ENCODE results near the gene GABRB1.

GABRB1 gene

DNA sequence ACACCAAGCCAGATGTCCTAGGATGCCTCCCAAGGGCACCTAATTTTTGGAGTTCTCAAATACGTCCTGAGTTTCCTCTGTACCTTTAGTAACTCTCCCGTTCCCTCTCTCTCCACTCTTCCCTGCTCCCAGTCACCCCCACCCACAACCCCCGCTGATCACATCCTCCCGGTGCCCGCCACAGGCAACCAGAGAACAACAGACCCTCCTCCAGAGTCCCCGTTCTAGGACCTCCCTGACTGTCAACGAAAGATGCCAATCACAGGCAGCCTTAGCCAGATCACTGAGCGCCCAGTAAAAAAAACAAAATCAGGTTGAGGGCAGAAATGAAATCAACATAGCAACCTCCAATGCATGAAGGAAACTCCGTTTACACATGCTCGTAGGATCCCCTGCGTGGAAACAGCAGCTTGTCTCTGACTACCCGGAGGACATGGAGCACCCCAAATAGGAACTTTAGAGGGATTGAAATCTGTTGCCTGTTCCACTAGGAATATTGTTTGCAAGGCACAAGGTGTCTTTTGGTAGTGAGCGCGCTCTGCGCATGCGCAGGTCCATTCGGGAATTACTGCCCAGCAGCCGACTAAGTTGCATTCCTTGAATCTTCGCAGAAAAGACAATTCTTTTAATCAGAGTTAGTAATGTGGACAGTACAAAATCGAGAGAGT, at the start of gene GABRB1:
GABRB1 (plus strand) TSS at position 557 of the 668 bp plus-strand sequence.
- peak; percentile 14 for DNase-seq

DNA sequence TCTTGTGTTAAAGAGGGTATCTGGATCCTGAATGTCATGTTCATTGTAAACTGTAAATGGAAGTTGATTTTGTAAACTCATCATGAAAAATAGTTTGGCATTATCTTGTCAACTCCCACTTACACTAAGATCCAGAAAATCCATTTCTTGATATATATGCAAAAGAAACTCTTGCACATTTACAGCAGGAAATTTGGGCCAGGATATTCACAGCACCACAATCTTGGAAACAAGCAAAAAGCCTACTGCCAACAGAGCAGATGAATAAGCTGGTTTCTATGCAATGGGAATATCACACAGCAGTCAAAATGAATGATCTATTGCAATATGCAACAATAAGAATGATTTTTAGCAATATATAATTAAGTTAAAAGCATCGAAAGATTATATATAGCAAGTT, 46.6 kb upstream of the GABRB1 start:
- DNase-seq: no peak

DNA sequence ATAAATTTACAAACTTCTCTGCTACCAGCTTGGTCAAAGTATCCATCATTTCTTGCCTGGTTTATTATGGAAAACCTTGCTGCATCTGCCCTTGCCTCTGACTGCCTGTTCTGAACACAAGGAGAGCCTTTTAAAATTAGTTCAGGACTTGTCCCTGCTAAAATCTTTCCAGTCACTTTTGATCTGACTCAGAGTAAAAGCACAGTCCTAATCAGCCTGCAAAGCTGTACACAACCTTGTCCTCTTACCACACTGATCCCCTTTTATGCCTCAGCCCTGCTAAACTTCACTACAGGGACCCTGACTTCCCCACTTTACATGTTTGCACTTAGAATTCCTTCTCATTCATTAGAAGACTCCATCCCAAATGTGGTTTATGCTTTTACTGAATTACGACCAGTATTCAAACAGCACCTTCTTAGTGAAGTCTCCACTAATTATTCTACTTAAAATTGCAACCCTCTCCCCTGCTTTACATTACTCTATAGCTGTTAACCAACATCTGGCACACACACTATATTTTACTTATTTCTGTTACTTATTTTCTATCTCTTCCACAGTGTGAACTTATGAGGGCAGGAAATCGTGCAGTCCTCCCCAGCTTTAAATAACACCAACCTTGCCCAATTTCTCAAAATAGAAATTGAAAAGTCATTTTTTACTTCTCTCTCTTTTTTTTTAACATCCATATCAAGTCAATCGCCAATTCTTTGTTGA, 44.3 kb upstream of the GABRB1 start:
- DNase-seq: no peak

DNA sequence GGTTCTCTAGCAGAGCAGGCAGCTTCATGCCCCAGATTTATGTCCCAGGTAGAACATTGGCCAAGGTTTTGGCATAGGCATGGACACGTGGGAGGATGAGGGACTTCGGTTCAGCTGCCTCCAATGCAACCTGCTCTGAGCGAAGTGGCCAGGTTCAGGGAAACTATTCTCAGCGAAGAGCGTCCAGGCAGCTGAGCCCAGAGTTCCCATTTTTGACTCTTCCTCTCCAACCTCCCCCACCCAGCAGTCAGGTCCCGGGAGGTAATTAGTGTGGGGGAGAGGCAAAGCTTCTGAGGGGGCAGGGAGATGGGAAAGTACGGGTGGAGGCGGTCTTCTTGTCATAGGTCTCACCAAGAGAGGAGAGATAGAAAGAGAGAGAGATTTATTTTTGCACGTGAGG, 39.0 kb upstream of the GABRB1 start:
- no peak for DNase-seq

DNA sequence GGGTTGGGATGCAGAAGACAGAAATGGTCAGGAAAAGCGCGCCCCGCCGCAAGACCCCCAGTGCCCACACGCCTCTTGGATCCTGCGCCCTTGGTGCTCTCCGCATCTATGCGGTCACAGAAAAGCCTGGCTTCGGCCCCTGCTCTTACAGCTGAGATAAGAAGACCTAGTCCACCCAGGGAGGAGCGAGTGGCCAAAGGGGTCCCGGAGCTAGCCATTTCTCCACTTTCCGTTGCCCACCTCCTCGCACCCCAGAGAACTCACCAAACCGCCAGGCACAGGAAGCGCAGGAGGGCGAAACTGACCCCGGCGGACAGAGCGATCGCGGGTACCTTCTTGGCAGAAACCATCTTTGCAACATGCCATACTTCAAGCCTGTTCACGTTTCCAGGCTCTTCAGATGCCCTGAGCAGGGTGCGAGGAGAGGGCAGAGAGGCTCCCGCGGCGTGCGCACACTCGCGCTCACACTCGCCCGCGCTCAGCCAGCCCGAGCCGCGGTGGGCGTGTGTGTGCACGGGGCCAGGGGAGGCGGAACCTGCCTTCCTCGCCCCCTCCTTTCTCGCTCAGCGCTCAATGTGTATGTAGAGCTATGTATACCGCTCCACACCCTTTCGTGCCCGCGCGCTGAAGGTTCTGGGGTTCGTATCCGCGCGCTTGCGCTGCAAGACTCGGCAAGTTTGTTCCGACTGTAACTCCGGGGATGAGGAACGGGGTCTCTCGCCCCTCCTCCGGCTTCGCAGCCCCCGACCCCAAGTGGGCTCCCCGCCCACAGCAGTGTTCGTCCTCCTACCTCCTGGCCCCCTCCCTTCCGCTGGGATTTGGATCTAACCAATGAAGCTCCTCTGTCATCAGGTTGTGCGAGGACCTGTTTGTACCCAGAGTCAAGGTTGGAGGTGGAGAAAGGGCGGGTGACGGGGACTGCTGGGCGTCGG, 38.0 kb upstream of the GABRB1 start, which contains the start of gene GABRA4:
GABRA4 (minus strand) TSS at position 507 of the 932 bp plus-strand sequence; CDS start at position 350, 157 bp downstream.
- DNase-seq: no peak

DNA sequence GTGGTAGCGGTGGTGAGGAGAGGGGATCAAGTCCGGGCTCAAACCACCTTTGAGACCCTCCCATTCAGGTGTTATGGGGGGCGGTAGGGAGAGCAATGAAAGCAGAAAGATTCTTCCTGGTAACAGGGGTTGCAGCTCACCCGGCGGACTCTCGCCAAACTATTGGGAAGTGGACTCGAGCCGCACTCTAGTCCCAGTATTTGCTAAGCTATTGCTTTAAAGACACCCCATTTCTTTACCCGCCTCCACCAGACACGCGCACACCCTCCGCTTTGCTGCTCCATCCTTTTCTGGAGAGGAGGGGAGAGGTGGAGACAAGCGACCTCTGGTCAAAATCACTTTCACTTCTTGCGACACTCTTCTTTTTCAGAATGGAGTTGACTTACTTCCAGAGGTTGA, 37.4 kb upstream of the GABRB1 start:
- no peak for DNase-seq

DNA sequence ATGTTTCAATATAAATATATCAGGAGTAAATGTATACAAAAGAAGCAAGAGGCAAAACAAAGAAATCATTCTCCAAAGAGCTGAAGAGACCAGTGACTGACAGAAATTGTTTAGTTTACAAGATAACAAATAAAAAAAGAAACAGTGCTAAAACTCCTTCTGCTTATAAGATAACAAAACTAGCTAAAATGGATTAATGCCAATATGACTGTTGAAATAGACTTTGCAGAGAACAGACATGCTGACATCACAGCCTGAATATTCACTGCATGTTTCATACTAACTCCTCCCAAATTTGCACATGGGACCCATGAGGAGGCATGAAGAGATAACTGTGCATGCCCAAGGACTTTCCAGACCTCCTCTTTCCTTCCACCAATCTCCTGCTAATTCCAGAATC, 31.8 kb upstream of the GABRB1 start:
- DNase-seq: no peak

DNA sequence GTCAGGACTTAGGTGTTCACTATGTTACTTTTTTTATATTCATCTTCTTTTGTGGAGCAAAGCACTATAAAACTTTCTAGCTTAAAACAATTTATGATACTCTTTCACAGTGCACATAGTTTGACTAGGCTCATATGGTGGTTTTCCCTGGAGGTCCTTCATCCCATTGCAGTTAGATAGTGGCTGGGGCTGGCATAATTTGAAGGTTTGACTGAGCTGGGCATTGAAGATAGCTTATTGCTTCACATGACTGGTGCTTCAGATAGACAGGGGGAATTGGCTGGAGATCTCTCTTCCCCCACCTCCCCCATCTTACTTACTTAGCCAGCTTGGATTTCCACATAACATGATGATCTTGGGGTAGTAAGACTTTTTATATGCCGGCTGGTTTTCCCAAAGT, 31.0 kb upstream of the GABRB1 start:
- DNase-seq: no peak

DNA sequence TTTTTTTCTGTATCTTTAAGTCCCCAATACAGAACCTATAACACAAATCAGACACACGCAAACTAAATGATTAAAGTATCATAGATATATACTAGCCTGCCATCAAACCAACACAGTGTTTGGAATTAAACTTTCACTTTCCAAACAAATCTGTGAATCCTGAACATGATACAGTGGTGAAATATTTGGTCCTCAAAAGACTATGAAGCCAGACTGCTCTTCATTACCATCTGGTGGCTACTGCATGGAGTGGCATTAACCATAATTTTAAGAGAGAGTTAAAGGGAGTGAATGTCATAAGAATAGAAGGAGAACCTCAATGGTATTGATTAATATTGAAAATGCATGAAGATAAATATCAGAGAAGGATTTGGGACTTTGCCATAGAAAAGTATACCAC, 28.8 kb upstream of the GABRB1 start:
- DNase-seq: no peak

DNA sequence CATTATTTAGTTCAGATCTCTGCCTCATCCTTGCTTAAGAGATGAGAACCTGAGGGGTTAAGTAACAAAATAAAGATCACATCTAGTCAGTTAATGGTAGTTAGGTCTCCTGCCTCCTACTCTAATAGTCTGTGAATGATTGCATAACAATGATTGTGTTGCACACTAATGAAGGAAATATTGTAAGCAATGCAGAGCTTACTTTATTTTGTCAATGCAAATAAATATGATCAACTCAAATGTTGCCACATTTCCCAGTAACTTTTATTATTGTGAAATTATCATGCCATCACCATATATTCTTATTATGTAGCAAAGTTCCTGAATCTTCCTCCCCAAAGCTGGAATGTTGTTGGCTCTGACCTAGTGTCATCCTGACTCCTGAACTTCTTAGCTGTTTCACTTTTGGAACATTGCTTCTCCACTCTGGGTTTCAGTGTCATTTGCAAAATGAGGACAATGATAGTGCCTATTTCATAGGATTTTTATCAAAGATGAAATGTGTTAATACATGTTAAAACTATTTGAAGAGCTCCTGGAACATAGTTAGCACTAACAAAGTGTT, 20.9 kb upstream of the GABRB1 start:
- DNase-seq: no peak

DNA sequence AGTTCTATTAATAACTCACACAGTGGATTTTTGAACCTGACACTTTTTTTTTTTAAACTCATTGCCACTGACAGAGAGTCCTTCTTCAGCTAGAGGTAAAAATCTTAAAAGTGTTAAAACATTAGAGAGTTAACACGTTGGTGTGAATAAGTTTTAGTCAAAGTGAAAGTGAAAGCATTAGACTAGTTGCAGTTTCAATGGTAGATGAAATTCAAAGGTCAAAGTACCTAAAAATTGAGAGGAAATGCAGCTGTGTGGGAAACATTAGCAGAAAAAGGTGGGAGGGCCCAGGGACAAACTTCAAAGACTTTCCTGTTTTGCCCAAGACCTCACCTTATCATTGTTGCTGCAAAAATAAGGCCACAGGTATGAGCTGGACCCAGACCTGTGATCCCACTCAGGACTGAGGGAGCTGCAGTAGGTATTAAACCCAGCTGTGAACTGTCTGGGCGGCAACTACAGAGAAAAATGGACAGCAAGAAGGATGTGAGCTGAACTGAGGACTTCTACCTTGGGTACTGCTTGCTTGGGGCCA, 20.4 kb upstream of the GABRB1 start:
- DNase-seq: peak; percentile 43

DNA sequence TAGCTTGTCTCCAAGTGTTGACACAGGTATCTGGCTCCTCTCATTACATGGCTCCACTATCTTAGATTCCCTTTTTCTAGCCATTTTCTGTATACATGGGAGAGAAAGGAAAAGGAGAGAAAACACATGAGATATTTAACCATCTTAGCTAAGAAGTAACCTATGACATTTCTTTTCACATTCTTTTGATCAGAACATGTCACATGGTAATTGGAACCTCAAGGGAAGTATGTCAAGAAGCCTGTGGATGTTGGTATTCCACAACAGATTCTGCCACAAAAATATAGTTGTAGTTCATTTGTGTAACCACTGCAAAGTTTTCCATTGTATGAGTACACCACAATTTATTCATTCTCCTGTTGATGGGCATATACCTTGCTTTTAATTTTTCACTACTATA, 18.7 kb upstream of the GABRB1 start:
- no peak for DNase-seq

DNA sequence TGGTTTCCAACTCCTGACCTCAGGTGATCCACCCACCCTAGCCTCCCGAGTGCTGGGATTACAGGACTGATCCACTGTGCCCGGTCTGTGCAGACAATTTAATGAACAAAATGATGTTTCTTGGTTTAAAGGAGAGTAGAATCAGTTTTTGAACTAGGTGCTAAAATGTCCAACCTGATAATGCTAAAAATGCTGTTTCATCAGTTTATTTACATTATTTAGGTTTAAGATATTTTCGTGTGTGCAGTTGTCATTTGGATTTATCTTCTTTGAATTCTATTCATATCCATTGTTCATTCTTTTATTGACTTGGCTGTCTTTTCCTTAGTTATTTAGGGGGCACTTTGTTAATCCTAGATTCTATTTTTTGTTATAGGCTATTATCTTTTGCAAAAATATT, 18.0 kb upstream of the GABRB1 start:
- DNase-seq: no peak

DNA sequence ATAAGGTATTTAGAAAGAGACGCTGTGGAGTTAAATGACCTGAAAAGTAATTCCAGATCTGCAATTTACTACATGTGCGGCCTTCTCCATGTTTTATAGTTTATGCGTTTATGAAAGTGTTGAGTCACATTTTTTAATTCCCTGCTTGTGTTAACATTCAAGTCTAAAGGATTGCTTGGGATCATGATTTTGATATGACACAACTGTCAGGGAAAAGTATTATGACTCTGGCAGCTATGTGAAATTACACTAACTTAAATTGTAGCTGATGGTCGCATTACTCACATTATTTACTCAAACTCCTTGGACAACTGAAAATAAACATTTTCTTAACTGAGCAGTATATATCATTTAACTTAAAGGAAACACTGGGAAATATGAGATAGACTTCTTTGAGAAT, 14.3 kb upstream of the GABRB1 start:
- DNase-seq: no peak

DNA sequence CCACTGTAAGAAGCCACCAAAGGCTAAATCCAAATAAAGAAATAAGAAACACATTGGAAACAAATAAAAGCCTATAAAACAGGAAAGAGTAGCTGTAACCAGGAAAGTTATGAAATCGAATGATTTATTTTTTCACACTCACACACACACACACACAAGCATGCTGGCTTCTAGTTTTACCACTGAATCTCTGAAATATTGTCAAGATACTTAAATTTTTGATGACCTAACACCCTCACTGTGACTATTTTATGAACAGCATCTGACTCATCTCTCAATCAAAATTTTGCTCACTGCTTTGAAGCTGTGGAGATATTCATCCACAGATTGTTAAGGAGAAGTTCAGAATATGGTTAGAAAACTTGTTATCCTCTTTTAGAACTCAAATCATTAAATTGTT, 13.9 kb upstream of the GABRB1 start:
- no peak for DNase-seq

DNA sequence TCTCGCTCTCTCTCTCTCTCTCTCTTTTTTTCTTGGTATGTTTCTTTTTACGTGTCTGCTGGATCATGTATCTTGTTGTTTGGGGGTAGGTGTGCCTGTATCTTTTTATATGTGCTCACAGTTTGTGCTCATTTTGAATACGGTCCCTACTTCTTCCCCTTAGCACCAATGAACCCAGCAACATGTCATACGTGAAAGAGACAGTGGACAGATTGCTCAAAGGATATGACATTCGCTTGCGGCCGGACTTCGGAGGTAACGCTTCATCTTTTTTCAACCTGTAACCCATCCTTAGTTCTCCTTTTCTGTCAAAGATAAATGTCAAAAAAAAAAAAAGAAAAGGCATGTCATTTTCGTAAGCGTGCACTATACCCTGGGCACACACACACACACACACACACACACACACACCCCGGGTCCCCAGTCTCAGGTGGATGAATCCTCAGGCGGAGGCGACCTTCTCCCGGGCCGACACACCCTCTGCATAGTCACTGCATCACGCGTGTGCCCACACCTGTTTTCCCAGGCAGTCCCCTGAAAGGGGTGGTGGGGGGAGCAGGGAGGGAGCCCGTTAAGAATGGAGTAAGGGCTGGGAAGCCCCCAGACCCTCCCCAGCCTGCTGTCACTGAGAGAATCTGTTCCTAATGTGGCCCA, 511 bp downstream of the GABRB1 start:
- peak; percentile 2 for DNase-seq

DNA sequence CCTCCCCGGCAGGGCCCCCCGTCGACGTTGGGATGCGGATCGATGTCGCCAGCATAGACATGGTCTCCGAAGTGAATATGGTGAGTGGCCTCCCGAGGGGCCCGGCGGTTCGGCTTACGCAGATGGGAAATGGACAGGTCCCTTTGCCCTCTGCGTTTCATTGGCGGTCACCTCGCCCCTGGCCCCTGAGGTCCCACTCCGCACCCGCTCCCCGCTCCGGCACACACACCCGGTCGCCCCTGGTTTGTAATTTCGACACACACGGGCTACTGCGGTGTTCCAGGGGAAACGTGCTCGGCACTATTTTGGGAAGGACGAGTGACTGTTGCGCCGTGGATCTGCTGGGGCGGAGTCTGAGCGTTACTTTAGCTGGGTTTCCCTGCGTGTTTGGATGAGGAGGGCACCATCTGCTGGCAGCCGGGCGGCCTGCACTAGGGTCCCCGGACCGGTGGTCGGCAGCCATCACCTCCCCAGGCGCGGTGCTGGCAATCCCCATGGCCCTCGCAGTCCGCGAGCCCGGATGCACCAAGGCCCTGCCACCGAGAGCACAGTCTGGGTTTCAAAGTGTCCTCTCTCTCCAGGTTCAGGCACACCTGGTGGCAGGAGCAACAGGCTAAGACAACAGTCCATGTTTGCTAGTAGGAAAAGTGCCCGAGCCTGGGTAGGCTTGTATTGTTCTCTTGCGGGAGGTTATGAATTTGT, 1.2 kb downstream of the GABRB1 start:
- DNase-seq: peak; percentile 55

DNA sequence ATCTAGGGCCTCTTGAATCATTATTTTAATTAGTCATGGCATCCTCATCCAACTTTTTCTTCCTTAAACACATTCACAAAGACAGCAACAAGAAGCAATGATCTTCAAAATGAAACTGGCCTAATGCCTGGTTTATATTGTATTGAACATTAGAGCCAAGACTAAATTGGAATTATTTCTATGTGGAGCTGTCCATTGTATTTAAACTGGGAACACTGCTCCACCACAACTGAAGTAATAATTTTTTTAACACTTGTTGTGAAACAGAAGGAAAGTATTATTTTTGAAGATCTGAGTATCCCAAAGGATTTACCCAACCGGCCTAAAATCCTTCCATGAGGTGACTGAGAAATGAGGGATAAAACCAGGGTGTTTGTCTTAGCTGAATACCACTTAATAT, 6.9 kb downstream of the GABRB1 start:
- no peak for DNase-seq

DNA sequence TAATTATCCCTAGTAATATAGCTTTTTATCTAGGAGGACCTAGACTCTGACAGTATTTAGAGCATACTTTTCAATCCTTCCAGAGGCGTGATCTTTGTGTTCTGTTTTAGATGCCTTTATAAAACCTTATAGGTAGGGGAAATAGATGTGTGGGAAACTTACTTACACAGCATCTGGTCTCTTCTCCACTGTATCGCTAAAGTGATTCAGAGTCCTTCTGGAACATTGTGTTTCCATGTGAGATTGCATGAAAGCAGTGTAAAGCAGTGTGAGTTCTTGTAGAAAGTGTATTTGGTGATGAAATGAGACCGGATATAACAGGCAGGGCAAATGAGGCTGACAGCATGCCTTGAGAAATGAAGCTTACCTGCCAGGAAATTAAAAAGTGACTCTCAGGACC, 9.5 kb downstream of the GABRB1 start:
- DNase-seq: no peak

DNA sequence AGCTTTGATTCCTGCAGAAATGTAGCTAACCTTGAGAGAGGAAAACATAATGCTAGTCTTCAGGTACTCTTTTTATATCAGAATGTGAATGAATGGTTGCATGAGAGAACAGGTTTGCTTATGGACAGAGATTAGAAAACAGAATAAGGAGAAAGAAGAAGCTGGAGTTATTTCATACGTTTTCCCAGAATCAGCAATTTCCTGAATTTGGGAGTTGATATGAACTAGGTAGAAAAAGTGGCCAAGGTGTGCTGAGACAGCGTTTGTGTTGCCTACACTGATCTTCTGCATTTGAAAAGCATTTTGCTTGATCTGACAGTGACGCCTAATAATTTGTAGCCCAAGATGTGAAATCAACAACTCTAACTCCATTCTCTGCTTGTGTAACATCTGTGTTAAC, 12.5 kb downstream of the GABRB1 start:
- DNase-seq: no peak

DNA sequence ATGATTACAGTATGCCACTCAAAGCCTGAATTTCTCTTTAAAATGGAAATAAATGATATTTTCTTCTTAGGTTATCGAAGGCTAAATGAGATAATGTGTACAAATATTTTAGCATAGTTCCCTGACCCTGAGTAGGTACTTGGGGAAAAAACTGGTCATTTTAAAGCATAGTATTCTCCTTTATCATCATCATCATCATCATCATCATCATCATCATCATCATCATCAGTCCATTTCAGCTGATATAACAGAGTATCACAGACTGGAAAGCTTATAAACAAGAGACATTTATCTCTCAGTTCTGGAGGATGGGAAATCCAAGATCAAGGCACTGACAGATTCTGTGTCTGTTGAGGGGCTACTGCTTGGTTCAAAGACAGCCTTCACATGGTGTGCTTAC, 13.9 kb downstream of the GABRB1 start:
- DNase-seq: no peak

DNA sequence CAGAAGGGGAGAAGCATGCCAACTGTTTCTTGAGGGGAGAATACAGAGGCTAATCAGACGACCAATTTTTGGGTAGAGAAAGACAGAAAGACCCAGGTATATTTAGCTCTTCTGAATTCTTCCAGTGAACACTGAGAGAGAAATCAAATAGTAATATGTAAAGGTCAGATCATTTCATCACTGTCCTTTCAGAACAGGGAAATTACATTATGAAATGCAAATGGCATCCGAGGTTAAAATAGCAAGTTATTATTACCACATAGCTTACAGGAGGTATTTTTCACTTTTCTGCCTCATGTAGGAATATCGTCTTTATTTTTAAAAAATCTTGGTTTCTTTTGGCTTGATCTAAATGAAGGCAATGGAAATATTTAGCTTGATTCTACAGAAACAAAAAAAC, 18.0 kb downstream of the GABRB1 start:
- DNase-seq: no peak

Measured in CD4-positive, alpha-beta T cell treated with Interleukin-10 for 1 hour (primary cell).